SIG-M5 (cell line): ENCODE results near the gene CILP.
"Not testable (repeated sequence)": the region's sequence is repeated elsewhere in the genome, so short reads cannot be mapped to it uniquely, and the experiment has no call there.

Source experiments
- DNase-seq: peaks from one replicate; lab custom pipeline; 2025; lab: John Stamatoyannopoulos, UW

Gene CILP

GRCh38 chr15:65192016-65192415 lies 19.3 kb downstream of the CILP start:
- no peak for DNase-seq

- no peak for DNase-seq
Measured at GRCh38 chr15:65189102-65189740, 22.1 kb downstream of the CILP start.

DNA sequence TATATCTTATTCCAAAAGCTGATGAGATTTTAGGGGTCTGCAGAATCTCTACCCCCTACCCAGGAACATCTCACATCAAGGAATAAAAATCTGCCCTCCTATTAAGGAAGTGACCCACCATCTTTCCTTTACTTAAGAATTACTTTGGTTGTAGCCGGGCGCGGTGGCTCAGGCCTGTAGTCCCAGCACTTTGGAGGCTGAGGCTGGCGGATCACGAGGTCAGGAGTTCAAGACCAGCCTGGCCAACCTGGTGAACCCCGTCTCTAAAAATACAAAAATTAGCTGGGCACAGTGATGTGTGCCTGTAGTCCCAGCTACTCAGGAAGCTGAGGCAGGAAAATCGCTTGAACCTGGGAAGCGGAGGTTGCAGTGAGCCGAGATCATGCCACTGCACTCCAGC lies 22.8 kb downstream of the CILP start:
- DNase-seq, result not testable (repeated sequence)

- peak; percentile 60 for DNase-seq
Measured at GRCh38 chr15:65184868-65185717, 26.2 kb downstream of the CILP start, which contains the start of gene CLPX. CLPX (minus strand) TSS chr15:65185342; CDS start chr15:65185153, 189 bp downstream.

- DNase-seq, result no peak
Measured at GRCh38 chr15:65184305-65184867, 26.9 kb downstream of the CILP start.

GRCh38 chr15:65183865-65184159 lies 27.5 kb downstream of the CILP start:
- DNase-seq, result no peak

DNA sequence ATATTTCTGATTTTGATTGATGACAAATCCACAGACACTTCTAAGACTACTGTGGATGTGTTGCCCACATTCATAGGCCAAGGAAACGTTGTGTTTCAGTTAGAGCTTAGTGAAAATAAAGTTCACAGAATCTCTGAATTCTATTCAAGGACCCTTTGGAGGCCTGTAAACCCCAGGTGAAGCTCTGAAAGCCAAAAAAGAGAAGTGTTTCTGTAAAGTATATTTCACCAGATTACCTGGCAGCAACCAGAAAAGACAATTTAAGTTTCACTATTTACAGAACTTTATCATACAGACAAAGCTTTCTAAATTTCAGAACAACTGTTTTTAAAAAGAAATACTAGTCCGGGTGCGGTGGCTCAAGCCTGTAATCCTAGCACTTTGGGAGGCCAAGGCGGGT lies 28.7 kb downstream of the CILP start:
- no peak for DNase-seq

DNA sequence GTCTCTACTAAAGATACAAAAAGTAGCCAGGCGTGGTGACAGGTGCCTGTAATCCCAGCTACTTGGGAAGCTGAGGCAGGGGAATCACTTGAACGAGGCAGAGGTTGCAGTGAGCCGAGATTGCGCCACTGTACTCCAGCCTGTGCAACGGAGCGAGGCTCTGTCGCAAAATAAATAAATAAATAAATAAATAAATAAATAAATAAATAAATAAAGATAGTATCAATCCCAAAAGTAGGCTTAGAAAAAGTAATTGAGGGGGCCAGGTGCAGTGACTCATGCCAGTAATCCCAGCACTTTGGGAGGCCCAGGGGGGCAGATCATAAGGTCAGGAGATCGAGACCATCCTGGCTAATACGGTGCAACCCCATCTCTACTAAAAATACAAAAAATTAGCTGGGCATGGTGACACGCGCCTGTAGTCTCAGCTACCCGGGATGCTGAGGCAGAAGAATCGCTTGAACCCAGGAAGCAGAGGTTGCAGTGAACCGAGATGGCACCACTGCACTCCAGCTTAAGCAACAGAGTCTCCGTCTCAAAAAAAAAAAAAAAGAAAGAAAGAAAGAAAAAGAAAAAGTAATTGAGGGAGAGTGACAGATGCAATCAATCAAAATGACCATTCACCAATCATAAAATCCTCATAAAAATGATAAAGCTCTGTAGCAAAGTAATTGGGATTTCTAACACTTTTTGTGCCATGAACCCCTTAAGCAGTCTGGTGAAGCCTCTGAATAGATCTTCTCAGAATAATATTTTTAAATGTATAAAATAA lies 29.5 kb downstream of the CILP start:
- not testable (repeated sequence) for DNase-seq

GRCh38 chr15:65180167-65180566 lies 31.1 kb downstream of the CILP start:
- DNase-seq, result no peak

DNA sequence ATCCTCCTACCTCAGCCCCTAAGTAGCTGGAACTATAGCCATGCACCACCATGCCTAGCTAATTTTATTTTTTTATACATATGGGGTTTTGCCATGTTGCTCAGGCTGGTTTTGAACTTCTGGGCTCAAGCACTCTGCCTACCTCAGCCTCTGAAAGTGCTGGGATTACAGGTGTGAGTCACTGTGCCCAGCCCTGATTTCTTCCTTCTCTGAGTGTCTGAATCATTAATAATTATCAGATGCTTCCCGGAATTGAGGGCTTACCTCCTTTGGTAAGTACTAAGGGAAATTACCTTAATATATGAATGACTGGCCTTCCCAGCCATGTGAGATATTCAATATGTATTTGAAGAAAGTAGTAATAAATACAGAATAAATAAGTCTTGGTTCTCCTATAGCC lies 33.4 kb downstream of the CILP start:
- DNase-seq, result no peak

GRCh38 chr15:65176056-65176455 lies 35.2 kb downstream of the CILP start:
- no peak for DNase-seq

GRCh38 chr15:65175511-65175910 lies 35.8 kb downstream of the CILP start:
- DNase-seq, result no peak

- no peak for DNase-seq
Measured at GRCh38 chr15:65174509-65174908, 36.8 kb downstream of the CILP start.

- no peak for DNase-seq
Measured at GRCh38 chr15:65172531-65172930, 38.7 kb downstream of the CILP start.

- DNase-seq, result no peak
Measured at GRCh38 chr15:65171428-65171827, 39.8 kb downstream of the CILP start.

- no peak for DNase-seq
Measured at GRCh38 chr15:65165875-65166274, 45.4 kb downstream of the CILP start.

GRCh38 chr15:65164139-65164538 lies 47.1 kb downstream of the CILP start:
- DNase-seq, result no peak

GRCh38 chr15:65163041-65163440 lies 48.2 kb downstream of the CILP start:
- DNase-seq, result no peak

GRCh38 chr15:65156692-65157091 lies 54.6 kb downstream of the CILP start:
- DNase-seq, result no peak

GRCh38 chr15:65154720-65155119 lies 56.6 kb downstream of the CILP start:
- DNase-seq, result no peak

DNA sequence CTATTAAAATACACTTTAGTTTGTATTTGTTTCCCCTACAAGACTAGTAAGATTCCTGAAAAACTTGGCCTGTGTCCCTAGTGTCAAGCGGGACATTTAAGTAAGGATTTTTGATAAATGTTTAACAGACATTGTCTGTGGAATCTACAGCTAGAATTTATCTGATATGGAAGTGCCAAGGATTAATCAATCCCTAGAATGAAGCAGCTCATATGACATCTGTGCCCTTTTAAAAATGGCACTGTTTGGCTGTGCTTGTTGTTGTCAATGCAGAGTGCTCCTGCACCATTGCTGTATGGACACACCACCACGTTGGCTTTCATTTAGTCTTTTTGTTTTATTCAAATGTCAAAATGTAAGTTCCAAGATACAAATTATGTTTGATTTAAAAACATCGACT lies 63.4 kb downstream of the CILP start:
- DNase-seq, result no peak

GRCh38 chr15:65146438-65146837 lies 64.8 kb downstream of the CILP start:
- DNase-seq, result no peak
